Suppressor macrophage treated with lipopolysaccharide for 4 hours (primary cell): Measurements from ENCODE around the gene BAIAP2L1.

ENCODE experiments used
- DNase-seq: peaks from one replicate; pipeline ENCODE4 v3.0.0-alpha.2; 2020

The BAIAP2L1 gene

DNA sequence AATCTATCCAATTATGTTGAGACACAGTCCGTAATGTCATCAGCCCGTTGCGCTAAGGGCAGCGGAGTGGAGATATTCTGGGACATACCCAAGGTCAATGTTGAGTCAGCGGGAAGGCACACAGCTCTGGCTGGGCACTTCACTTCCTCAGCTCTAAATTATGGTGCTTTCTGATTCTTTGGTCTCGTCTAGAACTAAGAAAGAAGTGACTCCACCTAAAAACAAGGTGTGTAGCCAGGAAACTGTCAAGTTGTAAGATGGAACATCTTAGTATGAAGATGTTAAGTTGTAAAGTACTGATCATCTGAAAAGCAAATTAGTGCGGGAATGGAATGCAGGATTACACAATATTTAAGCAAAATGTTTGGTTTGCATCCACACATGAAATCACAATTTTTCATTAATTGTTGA lies 43.1 kb downstream of the BAIAP2L1 start:
- DNase-seq: no peak

DNA sequence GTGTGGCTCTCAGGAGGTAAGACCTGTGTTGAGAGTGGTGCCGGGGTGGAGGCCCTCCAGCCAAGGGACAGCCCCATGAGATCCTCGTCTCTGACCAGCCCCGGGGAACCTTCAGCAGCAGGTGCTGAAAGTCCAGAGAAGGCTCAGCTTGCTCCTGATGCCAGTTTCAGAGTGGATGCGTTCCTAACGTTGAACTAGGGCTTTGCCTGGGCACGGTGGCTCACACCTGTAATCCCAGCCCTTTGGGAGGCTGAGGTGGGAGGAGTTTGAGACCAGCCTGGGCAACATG lies 45.7 kb downstream of the BAIAP2L1 start:
- no peak for DNase-seq

DNA sequence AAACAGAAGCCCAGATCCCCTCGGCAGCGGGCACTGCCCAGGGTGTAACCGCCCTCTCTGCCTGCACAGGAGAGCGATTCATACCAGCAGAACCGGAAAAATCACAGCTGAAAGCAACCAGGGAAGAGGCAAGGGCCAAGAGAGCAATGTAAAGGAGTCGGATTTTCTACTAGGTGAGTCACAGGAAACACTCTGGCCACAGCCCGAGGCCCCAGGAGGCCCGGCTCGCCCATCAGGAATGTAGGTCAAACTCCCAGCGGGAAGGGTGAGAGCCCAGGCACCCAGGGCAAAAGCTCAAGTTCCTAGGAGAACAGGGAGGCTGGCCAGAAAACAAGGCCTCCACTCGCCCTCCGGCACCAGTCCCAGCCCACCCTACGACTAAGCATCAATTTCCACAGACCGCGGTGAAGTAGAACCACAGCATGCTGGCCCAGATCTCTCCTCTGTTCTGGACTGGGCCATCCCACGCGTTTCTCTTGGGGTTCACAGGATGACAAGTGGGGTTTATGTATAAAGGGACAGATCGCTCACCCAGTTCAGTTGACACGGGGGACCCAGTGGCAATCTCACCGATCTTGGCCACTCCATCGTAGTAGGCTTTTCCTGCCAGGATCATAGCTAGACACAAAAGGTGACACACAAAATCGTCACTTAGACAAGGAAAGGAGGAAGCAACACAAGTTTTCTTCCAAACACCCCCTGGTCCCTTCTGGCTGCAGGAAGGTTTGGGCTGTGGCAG lies 46.2 kb downstream of the BAIAP2L1 start:
- DNase-seq: no peak

DNA sequence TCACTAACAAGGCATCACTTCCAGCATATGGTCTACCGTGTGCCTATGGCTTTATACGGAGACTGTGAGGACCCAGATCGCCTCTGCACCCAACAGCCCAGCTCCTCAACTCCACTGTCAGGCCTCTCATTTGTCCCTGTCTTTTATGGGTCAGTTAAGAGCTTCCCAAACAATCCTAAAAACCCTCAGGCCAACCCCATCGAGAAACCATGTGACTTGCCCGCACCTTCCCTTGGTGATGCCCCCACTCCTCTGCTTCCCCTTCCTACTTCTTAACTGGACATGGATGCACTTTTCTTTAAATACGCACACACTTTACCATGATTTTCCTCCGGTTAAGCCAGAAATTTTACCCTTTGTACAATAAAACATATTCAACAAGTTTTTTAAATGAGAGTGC lies 46.8 kb downstream of the BAIAP2L1 start:
- DNase-seq: no peak

DNA sequence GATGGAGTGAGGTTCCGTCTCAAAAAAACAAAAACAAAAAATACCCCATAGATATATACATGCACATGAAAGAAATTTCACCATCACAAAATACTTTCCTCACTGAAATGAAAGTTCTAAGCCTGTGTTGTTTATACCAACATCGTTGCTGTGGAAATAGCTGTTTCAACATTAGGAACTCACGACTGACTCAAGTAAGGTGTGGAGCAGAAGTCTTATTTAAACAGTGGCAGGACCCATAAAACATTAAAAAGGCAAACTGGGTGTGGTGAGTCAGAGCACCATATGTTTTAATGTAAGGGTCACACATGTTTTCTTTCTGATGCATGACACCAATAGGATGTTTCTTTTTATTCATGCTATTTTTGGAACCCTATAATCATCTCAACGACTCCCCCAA lies 48.3 kb downstream of the BAIAP2L1 start:
- DNase-seq: no peak

DNA sequence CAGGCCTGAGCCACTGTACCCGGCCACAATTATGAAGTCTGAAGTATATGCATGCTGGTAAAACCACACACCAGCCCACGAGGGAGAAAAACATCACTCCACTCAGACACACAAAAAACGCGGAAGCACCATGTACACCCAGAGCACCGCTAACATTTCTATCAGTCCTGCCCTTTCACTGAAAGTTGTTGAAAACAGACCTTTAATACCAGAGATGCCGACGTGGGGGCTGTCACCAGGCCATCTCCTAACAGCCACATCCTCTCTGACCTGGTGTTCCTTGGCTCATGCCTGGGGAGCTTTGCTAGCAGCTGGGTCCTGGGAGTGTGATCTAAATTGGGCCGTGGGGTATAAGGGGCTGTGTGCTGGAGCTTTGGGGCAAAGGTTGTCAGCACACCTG lies 49.8 kb downstream of the BAIAP2L1 start:
- DNase-seq: no peak

DNA sequence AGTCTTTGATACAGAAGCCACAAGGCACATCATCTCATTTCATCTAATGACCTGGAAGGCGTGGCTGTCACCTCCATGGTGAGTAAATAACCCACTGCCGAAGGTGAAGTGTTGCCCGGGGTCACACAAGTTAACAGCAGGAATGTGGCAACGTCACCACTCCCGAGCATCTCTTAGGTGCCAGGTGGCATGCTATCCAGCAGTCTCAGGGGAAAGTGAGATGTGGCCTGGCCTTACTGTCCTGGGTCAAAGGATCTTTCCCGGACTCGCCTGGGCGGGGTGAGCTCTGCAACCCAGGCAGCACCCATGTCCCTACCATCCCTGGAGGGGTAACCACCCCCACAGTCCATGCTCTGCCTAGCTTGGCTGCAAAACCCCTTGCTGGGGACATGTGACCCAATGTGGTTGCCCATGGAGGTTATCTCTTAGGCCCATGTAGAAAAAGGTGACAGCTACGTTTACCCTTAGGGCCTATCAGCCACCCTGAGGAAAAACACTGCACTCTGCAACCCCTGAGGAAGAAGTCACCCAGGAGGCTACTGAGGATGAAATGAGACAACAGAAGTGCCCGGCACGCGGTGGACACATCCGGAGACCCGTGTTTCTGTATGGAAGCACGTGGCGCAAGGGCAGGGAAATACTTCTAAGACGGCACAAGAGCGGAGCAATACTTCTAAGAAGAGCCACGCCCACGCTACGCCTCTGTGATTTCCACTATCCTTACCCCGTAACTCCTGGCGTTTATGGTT lies 52.0 kb downstream of the BAIAP2L1 start:
- DNase-seq: no peak

DNA sequence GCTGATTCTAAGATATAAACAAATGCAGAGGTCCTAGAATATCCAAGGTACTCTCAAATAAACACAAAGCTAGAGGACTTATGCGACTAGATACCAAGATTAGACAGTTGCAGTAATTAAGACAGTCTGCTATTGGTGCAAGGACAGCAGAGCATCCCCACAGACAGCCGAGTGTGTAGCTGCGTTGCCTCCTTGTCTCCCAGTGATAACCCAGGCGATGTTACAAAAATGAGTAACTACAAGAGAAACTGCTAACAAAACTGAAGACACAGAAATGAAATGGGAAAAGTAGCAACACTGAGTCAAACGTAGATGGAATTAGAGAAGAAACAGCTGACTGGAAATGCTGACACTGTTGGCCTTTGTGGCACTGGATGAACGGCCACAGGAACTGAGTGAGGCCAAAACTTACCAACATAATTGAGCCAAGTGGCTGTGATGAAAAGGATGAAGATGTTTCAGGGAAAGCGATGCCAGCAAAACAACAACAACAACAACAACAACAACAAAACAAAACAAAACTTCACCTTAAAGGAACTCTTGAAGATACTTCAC lies 54.3 kb downstream of the BAIAP2L1 start:
- no peak for DNase-seq

DNA sequence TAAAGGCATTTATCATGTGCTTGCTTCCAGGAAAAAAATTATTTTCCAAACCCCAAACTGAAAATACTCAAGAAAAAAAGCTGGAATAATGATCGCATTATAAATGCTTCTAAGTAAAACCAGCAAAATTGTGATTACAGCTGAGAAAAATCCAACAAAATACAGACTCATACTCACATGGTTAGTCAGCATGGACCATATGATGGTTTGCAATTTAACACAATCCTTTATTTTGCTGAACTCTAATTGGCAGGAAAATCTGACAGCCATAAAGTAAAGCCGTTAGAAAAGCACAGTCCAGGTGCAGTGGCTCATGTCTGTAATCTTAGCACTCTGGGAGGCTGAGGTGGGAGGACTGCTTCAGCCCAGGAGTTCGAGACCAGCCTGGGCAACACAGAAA lies 59.8 kb downstream of the BAIAP2L1 start:
- DNase-seq: no peak

DNA sequence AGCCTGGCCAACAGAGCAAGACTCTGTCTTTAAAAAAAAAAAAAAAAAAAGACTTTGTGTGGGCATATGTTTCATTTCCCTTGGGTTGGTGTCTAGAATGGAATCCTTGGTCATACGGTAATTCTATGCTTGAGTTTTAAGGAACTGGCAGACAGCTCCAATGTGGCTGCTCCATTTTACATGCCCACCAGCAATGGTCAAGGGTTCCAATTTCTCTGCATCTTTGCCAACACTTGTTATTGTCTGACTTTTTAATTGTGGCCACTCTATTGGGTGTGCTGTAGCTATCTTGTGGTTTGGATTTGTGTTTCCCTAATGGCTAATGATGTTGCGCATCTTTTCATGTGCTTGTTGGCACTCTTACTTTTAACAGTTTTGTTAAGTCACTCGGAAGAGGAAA lies 61.8 kb downstream of the BAIAP2L1 start:
- DNase-seq: no peak

DNA sequence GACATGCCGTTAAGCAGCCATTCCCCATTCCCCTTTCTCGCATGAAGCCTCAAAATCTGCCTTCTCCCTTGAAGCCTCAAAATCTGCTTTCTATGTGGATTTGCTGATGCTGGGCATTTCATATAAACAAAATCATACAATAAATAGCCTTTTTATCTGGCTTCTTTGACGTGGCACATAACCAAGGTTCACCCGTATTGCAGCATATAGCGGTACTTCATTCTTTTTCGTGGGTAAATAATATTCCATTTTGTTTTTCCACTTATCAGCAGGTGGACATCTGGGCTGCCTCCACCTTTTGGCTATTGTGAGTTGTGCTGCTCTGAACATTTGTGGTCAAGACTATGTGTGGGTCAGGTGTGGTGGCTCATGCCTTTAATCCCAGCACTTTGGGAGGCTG lies 62.4 kb downstream of the BAIAP2L1 start:
- DNase-seq: no peak

DNA sequence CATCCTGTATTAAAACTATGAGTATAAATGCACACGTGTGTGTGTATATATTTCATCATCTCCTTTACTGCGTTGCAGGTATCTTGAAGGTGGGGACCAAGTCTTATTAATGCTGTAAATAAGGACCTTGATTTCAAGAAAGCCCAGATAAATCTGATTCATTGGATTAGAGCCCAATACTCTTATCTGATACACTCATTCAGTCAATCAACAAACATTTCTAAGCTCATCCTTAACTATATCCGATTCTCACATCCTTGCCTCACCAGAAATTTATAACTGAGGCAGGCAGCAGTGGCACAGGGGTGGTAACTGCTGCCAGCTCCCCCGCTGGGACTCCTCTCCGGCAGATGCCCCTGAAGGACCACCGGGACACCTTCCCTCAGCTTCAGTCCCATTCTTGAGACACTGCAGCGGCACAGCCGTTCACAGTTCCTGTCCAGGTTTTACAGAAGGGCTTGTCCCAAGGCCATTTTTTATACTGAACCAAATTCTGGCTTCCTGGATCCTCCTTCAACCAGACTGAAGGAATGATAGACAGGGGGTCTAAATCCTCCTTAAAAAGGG lies 65.4 kb downstream of the BAIAP2L1 start:
- no peak for DNase-seq

DNA sequence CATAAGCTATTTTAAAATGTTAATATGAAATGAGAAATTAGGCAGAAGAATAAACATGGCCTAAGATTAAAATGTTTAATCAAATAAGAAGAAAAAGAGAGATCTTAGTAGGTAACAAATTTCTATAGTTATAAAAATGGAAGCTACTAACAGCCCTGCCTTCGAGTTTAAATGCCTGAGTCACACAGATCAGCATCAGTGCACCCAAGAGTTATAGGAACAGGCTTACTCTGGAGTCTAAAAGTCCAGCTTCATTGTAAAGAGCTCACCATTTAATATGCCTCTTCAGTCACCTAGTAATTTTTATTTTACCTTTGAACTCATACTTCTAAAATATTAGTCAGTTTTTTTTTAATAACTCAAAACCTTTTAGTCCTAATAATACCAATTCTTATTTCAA lies 66.8 kb downstream of the BAIAP2L1 start:
- no peak for DNase-seq

DNA sequence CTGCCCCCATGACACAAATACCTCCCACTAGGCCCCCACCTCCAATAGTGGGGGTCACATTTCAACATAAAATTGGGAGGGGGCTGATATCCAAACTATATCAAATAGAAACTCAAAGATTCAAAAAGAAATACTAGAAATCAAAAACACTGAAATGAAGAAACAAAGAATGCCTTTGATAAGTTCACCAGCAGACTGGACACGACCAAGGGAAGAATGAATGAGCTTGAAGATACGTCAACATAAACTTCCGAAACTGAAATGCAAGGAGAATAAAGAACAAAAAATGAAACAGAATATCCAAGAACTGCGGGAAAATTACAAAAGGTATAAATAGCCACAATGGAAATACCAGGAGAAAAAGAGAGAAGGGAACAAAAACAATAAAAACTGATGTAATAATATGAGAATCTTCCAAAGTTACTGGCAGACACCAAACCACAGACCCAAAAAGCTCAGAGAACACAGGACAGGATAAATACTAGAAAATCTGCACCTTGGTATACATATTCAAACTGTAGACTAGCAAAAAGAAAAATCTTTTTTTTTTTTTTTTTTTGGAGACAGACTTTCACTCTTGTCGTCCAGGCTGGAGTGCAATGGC lies 69.9 kb downstream of the BAIAP2L1 start:
- DNase-seq: no peak

DNA sequence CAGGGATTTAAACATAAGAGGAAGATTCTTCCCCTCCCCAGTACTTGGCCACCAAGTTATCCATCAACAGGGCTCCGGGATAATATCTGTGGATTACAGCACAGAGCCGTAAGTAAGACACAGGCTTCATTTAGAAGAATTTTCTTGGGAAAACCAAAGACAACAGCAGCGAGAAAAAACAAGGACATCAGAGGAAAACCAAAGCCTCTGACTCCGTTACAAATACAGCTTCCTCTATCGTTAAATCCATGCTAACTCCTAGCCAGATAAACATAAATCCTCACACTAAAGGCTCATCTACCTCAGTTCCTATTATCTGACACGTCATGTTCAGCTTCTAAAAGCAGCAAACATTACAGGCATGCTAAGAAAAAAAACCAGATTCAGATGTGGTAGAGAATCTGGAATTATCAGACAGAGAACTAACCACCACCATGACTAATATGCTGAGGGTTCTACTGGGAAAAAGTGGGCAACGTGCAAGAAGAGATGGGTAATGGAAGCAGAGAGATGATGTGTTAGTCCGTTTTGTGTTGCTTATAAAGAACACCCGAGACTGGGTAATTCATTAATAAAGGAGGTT lies 71.0 kb downstream of the BAIAP2L1 start:
- no peak for DNase-seq

DNA sequence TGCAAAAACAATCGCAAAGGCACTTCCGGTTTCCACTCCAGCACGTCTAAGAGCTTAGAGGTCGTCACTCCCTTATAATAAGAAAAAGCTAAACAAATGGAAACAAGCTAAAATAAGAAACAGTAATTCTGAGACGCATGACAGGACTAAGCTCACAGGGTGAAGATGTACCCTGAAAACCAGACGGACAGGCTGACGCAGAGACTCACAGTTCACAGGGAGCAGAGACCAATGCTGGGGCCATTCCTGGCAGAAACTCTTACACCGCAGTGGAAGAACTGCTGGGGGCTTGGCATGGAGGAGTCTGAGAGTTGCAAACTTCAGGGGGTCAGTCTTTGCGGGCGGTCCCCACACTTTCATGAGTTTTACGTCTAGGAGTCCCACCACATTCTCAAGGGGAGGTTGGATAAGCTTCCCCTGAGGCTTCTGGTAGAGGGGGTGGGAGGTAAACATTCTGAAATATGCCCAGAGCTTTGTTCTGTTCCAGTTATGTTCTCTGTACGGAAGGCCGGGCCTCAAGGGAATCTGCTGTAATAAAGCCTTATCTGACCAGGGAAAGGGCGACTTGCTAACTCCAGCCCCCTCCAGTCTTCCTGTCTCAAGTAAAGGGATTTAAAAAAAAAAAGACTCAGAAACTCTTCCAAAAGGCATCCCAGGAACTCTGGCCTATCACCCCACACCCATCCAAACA lies 71.6 kb downstream of the BAIAP2L1 start:
- DNase-seq: no peak

DNA sequence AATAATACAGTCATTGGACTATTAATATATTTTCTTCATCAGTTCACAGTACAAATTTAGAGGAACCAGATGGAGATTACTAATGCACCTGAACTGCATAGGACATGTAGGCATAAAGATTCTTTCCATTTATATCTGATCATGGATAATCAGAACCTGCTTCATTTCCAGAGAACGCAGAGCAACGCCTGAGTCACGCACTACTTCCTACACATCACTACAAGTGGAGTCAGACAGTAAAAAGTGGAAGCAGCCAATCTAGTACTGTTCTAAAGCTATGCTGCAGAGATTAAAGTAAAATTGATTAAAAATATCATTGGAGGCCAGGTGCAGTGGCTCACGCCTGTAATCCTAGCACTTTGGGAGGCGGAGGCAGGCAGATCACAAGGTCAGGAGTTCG lies 76.1 kb downstream of the BAIAP2L1 start:
- DNase-seq: no peak

DNA sequence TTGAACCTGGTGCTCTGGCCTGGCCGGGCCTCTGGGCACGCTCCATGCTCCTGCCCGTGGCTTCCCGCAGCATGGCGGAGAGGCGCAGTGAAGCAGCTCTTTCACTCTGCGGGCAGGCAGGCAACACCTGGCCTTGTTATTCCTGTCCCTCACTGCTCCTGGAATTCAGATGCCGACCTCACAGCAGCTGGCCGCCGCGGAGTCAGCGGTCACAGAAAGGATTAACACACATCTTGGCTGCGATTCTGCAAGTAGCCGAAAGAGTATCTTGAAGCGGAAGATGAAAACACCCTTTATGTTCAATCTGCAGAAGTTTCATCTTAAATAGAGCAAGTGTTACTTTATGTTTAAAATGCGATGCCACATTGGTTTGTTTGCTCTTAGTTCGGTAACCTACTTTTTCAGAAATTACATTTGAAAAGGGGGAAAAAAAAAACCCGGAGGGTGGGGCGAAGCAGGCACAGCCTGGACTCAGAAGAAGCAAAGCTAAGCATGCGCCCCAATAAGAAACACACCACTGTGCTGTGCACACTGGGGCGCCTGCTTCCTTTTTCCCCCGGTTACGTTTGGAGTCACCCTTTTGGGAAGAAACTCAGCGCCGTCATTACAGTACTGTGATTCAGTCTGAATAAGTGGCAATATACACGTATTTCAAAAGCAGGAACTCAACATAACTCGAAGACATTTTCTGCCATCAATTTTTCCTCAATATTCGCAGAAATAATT lies 77.1 kb downstream of the BAIAP2L1 start:
- no peak for DNase-seq

DNA sequence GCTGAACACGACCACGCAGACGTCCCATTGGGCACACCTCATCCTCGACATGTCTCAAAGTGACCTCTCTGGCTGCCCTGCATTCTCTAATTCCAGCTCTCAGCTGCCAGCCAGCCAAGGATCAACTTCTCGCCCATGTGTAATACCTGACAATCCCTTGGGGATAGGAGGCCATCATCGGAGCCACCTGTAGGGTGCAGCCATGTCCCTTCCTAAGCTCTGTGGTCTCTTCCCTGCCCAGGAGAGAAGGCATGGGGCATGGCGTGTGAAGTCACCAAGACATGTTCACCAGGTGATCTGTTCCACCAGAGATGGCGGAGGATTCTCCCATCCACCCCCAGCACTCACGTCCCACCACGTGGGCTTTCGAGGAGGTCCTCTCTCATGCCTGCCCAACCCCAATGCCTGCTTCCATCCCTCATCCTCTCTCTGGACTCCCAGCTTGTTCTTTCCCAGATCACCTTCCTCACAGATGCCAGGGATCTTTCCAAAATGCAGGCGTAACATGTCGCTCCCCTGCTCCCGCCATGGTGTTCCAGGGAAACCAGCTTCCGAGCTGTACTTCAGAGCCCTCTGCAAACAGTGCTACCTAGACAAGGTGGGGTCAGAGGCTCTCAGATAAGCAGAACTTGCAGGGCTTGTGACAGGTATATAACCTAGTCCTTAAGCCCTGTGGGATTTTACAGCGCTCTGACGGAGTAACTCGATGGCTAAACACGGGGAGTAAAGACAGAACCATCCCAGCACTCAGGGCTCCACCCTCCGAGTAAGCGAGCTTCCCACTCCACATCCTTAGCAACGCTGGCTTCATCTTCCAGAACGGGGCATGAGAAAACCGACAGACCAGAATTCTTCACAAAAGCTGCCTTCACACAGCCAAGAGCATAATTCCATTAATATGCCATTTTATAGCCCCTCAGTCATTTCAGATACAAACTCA lies 78.3 kb downstream of the BAIAP2L1 start:
- no peak for DNase-seq

DNA sequence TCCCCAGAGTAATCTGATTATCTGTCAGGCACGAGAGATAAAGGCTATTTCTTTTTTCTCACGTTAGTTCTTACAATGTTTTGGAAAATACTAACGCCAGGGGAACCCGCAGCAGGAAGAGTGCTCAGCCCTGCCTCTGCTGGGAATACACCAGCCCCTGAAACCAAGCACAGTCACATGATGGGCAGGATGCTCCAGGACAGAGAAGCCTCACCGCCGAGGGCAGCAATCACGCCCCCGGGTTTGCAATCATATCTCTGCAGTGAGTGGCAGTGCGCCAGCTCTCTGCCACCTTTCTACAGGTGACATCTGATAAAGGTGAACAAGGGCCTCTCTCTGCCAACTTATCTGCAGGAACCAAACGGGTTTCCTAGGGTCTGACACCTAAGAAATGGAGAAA lies 79.6 kb downstream of the BAIAP2L1 start:
- no peak for DNase-seq

DNA sequence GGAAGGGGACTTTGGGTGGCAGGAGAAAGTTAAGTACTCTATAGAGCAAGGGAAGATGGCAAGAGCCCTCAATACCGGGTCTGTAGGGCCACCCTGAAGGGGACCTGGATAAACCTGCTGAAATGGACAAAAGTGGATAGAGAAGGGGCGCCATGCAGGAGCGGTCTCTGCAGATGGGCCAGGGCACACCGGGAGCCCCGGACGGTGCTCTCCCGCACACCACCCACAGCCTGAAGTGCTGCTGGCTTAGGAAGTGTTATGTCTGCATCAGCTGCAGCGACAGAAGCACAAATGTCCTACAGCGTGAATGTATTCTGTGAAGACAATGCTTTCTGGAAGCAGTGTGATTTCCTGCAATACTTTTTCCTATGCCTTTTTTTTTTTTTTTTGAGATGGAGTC lies 81.7 kb downstream of the BAIAP2L1 start:
- DNase-seq: no peak
